Osteoblast (primary cell): ENCODE data around the gene LUC7L. TPM values are rescaled to one million over a fixed set of nuclear protein-coding genes. Genes with fewer than 3 reads are reported as not detected.

Experiments used
- DNase-seq: peaks from one replicate; pipeline ENCODE4 v3.0.0; 2011; ENCODE audit warnings: low spot score, mixed read lengths; ENCODE audit not compliant: insufficient read length; ENCODE audit errors: missing footprints
- H2AFZ ChIP-seq: 2 replicates; pipeline ENCODE4 v1.6.0; 2011; ENCODE audit warnings: mild to moderate bottlenecking, low read length
- H3K27ac ChIP-seq: 2 replicates; pipeline ENCODE4 v1.5.1; 2011; ENCODE audit warnings: mild to moderate bottlenecking, low read depth, low read length, moderate library complexity
- H3K27me3 ChIP-seq: 2 replicates; pipeline ENCODE4 v1.6.0; 2012; ENCODE audit warnings: mild to moderate bottlenecking, control low read depth, inconsistent platforms, low read length, moderate library complexity; ENCODE audit not compliant: insufficient read depth
- H3K36me3 ChIP-seq: 2 replicates; pipeline ENCODE4 v1.5.1; 2011; ENCODE audit warnings: mild to moderate bottlenecking, low read length, control low read depth, moderate library complexity; ENCODE audit not compliant: insufficient read depth
- H3K4me1 ChIP-seq: 2 replicates; pipeline ENCODE4 v1.5.1; 2011; ENCODE audit warnings: mild to moderate bottlenecking, low read length, control low read depth, moderate library complexity; ENCODE audit not compliant: insufficient read depth
- H3K4me2 ChIP-seq: 2 replicates; pipeline ENCODE4 v1.6.0; 2011; ENCODE audit warnings: mild to moderate bottlenecking, low read length; ENCODE audit not compliant: insufficient read depth
- H3K4me3 ChIP-seq: fragments of 200-600 bp; sonication (generic); 3 replicates; pipeline ENCODE4 v1.5.1; 2012; ENCODE audit warnings: mild to moderate bottlenecking, low read length, inconsistent platforms; ENCODE audit not compliant: insufficient read depth
- H3K79me2 ChIP-seq: 2 replicates; pipeline ENCODE4 v1.6.0; 2012; ENCODE audit warnings: mild to moderate bottlenecking, low read length, control low read depth, inconsistent platforms; ENCODE audit not compliant: insufficient read depth
- H3K9me3 ChIP-seq: 2 replicates; pipeline ENCODE4 v1.5.1; 2011; ENCODE audit warnings: low read depth, low read length, control low read depth
- H4K20me1 ChIP-seq: 2 replicates; pipeline ENCODE4 v1.6.0; 2012; ENCODE audit warnings: mild to moderate bottlenecking, low read length, control low read depth; ENCODE audit not compliant: insufficient read depth
- CTCF ChIP-seq: IDR thresholded peaks from 2 replicates; pipeline ENCODE4 v1.5.1; 2011; ENCODE audit warnings: mild to moderate bottlenecking, low read depth, low read length, moderate library complexity; ENCODE audit errors: extremely low read depth
- total RNA-seq: library from RNA; depleted of rRNA; stranded (reverse); fragments of >200 nt; gene quantifications from 2 replicates; pipeline ENCODE4 v1.2.3, GENCODE V29; 2012

Gene LUC7L
- total RNA-seq, 1 donor, result 46.0 TPM

- Histone ChIP-seq H3K36me3 (no peaks in the 10 kb centered on the region), H3K4me2 (peak overlapping the region; percentile 48), H3K4me1 (peaks cover 8% of the 10 kb centered on the region), H2AFZ (peak overlapping the region; percentile 12), H3K4me3 (no peak overlapping the region), H3K79me2 (no peaks in the 10 kb centered on the region), H3K27me3 (peaks cover 3% of the 10 kb centered on the region), H4K20me1 (no peaks in the 10 kb centered on the region), H3K27ac (no peak overlapping the region), H3K9me3 (no peaks in the 10 kb centered on the region)
- no peak for TF ChIP-seq CTCF
- peak; percentile 90 for DNase-seq
Observed at GRCh38 chr16:149024-149660, 80.1 kb downstream of the LUC7L start.

DNA sequence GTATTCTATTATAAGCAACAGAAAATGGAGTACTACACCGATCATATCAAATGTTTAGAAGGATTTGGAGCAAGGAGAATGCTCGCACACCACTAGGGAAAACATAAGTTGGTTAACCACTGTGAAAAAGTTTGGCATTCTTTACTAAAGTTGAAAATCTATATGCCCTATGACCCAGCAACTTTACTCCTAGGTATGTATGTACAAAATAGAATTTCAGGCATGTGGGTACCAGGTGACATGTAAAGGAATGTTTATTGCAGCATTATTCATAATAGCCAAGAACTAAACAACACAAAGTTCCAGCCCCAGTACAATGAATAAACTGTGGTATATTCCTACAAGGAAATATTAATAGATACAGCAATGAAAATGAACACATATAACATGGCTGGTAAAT, 82.6 kb downstream of the LUC7L start:
- no peak overlapping the region for H3K4me3 ChIP-seq
- peaks cover 8% of the 10 kb centered on the region for H3K4me1 ChIP-seq
- H3K27me3 ChIP-seq, result peaks cover 3% of the 10 kb centered on the region
- H2AFZ ChIP-seq, result no peak overlapping the region
- no peaks in the 10 kb centered on the region for H3K9me3 ChIP-seq
- H3K4me2 ChIP-seq, result no peak overlapping the region
- TF ChIP-seq CTCF, result no peak
- H4K20me1 ChIP-seq, result no peaks in the 10 kb centered on the region
- H3K79me2 ChIP-seq, result no peaks in the 10 kb centered on the region
- H3K27ac ChIP-seq, result no peak overlapping the region
- DNase-seq, result no peak
- no peaks in the 10 kb centered on the region for H3K36me3 ChIP-seq

DNA sequence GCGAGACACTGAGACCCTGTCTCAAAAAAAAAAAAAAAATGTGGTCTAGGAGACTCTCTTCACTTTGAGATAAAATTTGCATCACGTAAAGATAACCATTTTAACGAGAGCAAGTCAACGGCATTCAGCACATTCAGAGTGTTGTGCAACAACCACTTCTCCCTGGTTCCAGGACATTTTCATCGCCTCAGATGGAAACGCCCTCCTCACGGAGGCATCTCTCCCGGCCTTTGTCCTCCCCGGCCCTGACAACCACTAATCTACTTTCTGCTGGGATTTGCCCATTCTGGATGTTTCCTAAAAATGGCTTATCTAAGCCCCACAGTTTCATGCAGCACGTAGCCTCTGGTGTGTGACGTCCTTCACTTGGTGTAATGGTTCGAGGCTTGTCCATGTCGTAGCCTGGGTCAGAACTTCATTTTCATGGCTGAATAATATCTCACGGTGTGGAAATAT, 84.4 kb downstream of the LUC7L start:
- no peaks in the 10 kb centered on the region for H3K79me2 ChIP-seq
- no peaks in the 10 kb centered on the region for H3K36me3 ChIP-seq
- peaks cover 8% of the 10 kb centered on the region for H3K4me1 ChIP-seq
- peaks cover 3% of the 10 kb centered on the region for H3K27me3 ChIP-seq
- H2AFZ ChIP-seq, result no peak overlapping the region
- no peak for TF ChIP-seq CTCF
- DNase-seq, result no peak
- no peak overlapping the region for H3K4me2 ChIP-seq
- no peak overlapping the region for H3K4me3 ChIP-seq
- H3K27ac ChIP-seq, result no peak overlapping the region
- no peaks in the 10 kb centered on the region for H3K9me3 ChIP-seq
- no peaks in the 10 kb centered on the region for H4K20me1 ChIP-seq

- no peaks in the 10 kb centered on the region for H3K79me2 ChIP-seq
- no peaks in the 10 kb centered on the region for H4K20me1 ChIP-seq
- TF ChIP-seq CTCF, result no peak
- no peak overlapping the region for H3K4me3 ChIP-seq
- H3K4me2 ChIP-seq, result no peak overlapping the region
- H3K36me3 ChIP-seq, result no peaks in the 10 kb centered on the region
- H2AFZ ChIP-seq, result no peak overlapping the region
- no peaks in the 10 kb centered on the region for H3K9me3 ChIP-seq
- no peak overlapping the region for H3K27ac ChIP-seq
- DNase-seq, result no peak
- H3K4me1 ChIP-seq, result peaks cover under 1% of the 10 kb centered on the region
- H3K27me3 ChIP-seq, result peaks cover 2% of the 10 kb centered on the region
Observed at GRCh38 chr16:143456-143855, 85.8 kb downstream of the LUC7L start.
